NOMO-1 treated with DMSO at 0.1 percent for 48 hours (cell line): ENCODE results near the gene FBLIM1.

Experiments used
- DNase-seq: peaks from one replicate; lab custom pipeline; 2025; ENCODE audit not compliant: unreplicated experiment; lab: John Stamatoyannopoulos, UW

FBLIM1 gene

DNA sequence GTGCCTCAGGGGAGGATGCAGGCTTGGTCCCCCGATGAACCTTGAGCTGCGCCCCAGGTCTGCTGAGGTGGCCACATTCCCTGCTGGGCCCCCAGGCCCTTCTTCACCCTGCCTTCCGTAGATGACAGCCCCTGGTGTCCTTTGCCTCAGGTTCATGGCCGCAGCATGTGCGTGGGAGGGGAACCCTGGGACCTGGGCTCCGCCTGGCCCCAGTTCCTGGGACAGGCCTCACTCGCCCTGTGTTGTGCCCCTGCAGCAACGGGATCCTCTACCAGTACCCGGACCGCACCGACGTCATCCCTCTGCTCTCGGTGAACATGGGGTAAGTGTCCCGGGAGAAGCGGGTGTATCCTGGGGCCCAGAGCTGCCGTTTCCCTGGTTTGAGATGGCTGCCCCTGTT is 27.7 kb upstream of the FBLIM1 start:
- DNase-seq: no peak

DNA sequence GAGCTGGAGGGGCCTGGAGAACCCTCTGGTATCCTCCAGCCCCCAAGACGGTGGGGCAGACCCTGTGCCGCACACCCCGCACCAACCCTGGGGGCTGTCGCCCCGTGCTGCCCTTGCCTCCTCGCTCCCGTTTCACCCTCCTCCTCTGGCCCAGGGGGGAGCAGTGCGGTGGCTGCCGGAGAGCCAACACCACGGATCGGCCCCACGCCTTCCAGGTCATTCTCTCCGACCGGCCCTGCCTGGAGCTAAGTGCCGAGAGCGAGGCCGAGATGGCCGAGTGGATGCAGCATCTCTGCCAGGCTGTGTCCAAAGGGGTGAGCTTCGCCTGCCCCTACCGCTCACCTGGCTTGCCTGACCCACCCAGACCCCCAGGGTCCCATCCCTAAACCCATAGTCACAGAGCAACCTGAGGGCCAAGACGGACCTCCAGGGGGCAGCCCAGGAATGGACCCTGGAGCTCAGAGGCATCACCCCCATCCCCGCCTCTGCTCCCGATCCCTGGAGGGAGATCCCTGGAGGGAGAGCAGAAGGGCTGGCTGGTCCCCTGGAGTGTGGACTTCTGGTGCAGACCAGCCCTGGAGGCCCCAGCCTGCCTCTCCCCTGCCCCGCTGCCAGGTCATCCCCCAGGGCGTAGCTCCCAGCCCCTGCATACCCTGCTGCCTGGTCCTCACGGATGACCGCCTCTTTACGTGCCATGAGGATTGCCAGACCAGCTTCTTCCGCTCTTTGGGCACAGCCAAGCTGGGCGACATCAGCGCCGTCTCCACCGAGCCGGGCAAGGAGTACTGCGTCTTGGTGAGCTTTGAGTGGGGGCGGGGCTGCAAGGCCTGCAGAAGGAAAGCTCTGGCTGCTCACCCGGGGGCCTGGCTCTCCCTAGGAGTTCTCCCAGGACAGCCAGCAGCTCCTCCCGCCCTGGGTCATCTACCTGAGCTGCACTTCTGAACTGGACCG is 26.6 kb upstream of the FBLIM1 start:
- DNase-seq: no peak

GRCh38 chr1:15732686-15733081 is 25.9 kb upstream of the FBLIM1 start:
- no peak for DNase-seq

DNA sequence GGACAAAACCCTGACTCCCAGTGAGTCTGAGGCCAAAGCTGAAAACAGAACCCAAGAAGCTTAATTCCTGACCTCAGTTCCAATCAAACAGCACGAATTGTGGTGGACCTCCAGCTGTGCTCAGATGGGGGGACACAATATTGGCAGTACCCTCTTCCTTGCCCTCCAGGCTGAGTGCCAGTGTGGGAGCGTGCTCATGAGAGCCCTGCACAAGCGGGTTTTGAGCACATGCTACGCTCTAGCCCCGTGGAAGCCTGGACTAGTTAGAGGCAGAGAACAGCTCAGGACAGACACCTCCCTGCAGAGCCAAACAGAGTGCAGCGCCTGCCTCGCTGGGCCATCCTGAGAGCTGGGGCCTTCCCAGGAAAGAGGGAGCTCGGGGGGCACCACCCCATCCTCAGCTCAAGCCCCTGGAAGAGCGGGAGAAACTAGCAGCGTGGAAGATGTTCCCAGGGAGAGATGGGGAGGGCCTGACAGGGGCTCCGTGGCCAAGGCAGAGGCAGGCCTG is 25.3 kb upstream of the FBLIM1 start:
- DNase-seq: no peak

DNA sequence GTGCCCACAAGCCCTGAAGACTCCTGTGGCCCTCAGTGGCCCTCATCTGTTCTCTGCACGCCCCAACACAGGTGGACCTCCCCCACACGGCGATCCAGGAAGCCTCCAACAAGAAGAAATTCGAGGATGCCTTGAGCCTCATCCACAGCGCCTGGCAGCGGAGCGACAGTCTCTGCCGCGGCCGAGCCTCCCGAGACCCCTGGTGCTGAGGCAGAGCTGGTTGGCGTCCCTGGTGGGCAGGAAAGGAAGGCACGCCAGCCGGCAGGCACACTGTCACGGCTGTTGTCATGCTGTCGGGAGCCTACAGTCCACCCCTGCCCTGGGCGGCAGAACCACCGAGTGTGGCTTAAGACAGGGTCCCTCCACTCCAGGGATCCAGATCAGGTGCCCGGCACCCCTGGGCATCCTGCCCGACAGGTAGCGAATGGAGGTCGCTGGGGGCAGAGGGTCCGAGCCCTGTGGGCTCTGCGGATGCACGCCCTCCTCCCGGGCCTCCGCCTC is 24.8 kb upstream of the FBLIM1 start:
- DNase-seq: no peak

DNA sequence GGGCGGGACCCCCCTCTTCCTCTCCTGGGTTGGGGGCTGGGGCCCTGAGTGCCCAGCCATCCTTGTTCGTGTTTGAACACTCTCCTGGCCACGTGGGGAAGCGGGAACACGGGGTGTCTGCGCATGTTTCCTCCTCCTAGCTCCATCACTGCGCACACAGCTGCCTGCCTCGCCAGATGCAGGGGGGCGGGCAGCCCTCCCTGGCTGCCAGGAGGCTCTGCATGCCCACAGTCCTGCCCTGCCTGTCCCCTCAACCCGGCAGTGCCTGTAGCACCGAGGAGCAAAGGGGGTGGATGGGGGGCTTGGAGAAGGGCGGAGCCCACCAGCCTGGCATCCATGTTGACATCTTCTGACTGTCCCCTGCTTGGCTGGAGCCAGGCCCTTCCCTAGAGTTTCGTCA is 24.3 kb upstream of the FBLIM1 start:
- no peak for DNase-seq

DNA sequence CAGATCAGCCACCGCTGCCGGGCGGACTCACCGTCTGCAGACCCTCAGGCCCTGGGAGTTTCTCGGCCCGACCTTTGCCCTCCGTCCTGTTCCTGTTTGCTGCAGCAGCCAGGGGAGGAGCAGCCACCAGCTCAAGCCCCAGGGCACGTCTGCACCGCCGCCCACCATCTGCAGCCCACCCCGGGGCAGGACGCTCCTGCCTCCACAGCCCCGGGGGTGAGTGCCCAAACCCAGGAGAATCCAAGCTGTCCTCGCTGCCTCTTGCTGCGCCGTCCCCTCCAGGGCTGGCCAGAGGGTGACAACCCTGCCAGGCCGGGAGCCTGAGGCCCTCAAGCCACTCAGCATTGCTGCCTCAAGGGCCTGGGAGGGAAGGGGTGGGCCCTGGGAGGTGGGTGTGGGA is 23.7 kb upstream of the FBLIM1 start:
- DNase-seq: no peak

GRCh38 chr1:15735304-15736037 is 23.1 kb upstream of the FBLIM1 start:
- DNase-seq: no peak

DNA sequence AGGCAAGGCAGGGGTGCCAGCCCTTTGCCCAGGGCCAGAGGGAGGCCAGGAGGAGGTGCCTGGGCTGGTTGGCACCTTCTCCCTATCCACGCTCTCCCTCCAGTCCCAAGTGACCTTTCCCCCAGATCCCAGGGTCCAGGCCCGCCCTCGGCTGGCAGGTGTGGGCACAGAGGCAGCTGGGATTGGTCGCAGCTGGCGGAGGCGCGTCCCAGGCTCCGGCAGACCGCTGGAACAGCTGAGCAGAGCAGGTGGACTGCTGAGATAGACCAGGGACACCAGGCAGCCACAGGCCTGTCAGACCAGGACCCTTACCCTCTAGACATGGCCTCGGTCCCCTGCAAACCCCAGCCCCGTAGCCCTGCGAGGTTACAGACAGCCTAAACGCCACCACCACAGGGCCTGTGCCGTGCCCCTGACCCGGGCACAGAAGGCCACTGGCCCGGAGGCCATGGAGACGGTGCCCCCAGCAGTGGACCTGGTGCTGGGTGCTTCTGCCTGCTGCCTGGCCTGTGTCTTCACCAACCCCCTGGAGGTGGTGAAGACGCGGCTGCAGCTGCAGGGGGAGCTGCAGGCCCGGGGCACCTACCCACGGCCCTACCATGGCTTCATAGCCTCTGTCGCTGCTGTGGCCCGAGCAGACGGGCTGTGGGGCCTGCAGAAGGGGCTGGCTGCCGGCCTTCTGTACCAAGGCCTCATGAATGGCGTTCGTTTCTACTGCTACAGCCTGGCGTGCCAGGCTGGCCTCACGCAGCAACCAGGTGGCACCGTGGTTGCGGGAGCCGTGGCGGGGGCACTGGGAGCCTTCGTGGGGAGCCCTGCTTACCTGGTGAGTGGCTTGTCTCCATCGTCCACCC is 22.3 kb upstream of the FBLIM1 start, which contains the start of gene SLC25A34:
TSS of gene SLC25A34 (plus strand) at position 221 of the 854 bp plus-strand sequence. CDS start at position 449, 228 bp downstream.
- DNase-seq: no peak

DNA sequence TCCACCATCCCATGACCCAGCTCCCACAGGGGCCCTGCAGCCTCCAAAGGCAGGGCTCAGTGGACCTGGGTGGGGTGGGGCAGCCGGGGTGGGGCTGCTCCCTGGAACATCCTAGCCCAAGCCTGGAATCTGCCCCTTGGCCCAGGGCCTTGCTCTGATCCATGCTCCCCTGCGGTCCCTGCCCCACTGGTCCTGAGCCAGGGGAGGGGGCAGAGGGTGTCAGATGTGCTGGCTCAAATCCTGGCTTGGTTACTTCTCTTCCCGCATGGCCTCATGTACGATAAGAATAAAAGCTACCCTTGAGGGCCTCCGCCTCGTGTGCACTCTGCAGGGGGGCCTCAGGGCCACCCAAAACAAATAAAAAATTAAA is 21.7 kb upstream of the FBLIM1 start:
- no peak for DNase-seq

DNA sequence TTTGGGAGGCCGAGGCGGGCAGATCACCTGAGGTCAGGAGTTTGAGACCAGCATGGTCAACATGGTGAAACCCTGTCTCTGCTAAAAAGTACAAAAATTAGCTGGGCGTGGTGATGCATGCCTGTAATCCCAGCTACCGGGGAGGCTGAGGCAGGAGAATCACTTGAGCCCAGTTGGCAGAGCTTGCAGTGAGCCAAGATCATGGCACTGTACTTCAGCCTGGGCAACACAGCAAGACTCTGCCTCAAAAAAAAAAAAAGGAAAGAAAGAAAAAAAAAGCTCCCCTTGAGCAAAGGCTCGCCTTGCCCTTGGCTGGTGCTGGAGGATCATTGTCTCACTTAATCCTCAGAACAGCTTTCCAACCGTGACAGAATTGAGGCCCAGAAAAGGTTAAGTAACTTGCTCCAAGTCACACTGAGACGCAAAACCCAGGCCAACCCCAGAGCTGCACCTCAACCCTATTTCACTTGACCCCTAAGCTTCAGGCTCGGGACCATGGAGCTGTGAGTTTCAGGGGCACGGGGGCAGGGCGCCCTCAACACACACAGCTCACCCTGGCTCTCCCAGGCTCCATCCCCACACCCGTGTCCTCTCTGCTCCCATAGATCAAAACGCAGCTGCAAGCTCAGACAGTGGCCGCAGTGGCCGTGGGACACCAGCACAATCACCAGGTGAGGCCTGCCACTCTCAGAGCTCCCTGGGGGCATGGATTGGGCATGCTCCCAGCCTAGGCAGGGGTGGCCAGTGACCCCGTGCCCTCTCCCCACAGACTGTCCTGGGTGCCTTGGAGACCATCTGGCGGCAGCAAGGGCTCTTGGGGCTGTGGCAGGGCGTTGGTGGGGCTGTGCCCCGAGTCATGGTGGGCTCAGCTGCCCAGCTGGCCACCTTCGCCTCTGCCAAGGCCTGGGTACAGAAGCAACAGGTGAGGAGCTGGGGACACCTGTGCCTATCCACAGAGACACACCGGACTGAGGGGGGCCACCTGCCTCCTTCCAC is 21.0 kb upstream of the FBLIM1 start:
- no peak for DNase-seq

DNA sequence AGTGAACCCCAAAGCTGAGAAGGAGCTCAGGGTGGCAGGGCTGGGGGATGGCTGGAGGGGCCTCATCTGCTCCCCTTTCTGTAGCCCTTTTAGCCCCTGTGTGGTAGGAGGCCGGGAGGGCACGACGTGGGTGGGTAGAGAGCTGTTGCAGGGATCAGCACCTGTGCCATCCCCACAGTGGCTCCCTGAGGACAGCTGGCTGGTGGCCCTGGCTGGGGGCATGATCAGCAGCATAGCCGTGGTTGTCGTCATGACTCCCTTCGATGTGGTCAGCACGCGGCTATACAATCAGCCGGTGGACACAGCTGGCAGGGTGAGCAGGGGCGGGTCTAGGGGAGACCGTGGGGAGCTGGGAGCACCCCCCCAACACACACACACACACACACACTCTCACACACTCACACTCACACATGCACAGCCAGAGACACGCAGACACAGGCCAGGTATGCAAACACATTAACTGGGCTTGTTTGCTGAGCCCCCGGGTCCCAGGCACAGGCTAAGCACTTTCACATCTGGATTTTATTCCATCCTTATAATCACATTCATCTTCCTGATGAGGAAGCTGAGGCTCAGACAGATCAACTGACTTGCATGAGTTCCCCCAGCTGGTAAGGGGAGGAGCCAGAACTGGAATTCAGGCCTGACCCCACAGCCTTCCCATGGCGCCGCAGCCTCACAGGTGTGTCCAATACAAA is 20.0 kb upstream of the FBLIM1 start:
- no peak for DNase-seq

DNA sequence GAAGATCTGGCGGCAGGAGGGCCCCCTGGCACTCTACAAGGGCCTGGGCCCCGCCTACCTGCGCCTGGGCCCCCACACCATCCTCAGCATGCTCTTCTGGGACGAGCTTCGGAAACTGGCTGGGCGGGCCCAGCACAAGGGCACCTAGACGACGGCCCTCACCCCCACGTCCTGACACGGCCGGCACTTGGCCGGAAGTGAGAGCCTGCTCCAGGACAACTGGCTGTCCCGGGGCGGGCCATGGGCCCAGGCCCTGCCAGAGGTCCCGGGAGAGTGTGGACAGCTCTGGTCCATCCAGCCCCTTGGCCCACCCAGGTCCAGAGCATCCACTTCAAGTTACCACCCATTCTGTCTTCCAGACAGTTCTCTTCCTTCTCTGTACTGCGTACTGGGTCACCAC is 19.3 kb upstream of the FBLIM1 start:
- DNase-seq: no peak

DNA sequence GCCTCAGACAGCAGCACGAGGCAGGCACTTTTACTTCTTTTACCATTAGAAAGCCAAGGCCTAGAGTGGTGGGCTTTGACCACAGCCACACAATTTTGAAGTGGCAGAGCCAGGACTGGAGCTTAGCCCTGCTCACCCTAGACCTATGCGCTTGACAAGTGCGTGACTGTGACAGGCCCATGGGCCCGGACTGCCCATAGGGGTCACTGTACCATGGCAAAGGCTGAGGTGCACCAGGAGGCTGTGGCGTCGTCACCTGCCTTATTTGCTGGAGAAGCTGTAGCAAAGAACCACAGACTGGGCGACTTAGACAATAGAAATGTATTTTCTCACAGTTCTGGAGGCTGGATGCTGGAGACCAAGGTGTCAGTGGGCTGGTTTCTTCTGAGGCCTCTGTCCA is 18.9 kb upstream of the FBLIM1 start:
- DNase-seq: no peak

GRCh38 chr1:15740924-15741850 is 17.4 kb upstream of the FBLIM1 start:
- DNase-seq: peak; percentile 54

- DNase-seq: no peak
Observed at GRCh38 chr1:15742339-15742801, 16.2 kb upstream of the FBLIM1 start, which contains the start of gene TMEM82. TSS of gene TMEM82 (plus strand) at chr1:15742499. CDS start at chr1:15742560, 61 bp downstream.

DNA sequence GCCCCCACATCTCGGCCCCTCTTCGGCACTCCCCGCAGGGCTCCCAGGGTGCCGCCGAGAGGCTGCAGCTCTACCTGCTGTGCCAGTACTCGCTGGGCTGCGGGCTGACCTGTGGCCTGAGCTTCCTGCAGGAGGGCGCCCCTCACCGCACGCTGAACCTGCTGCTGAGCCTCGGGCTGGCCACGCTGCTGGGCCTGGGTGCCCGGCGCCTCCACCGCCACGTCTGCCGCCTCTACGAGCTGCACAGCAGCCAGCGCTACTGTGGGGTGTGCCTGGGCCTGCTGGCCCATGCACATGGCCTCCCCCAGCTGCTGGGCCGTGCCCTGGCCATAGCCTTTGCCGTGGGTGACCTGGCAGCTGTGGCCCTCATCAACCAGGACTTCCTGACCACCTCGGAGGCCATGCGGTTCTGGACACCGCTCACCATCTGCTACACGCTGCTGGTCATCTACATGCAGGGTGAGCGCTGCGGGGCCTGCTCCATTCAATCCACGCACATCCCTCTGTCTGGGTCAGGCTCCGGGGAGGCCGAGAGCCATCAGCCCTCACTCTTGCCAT is 14.4 kb upstream of the FBLIM1 start:
- no peak for DNase-seq
